ENCODE measurements around the gene FNBP1L.

The FNBP1L gene

GRCh38 chr1:93591676-93592550, 144.0 kb downstream of the FNBP1L start:
- Histone ChIP-seq H2BK5ac (ENCODE audit: low read length) (no peak overlapping the region), H2BK12ac (ENCODE audit: low read length) (no peak overlapping the region), H3K27ac (replicated peaks; ENCODE audit: low read length) (no peak overlapping the region), H3K79me1 (ENCODE audit: low read depth, low read length) (no peaks in the 10 kb centered on the region), H3K23ac (ENCODE audit: low read depth, low read length, poor library complexity) (no peak overlapping the region), H2AK5ac (ENCODE audit: low read depth, low read length) (no peak overlapping the region), H4K91ac (ENCODE audit: low read depth, low read length, poor library complexity) (no peak overlapping the region), H3K9ac (ENCODE audit: low read depth, low read length, poor library complexity) (no peak overlapping the region), H2BK15ac (ENCODE audit: low read length) (peak overlapping the region; percentile 5), H3K4me3 (ENCODE audit: low read length in 2 of 2) (no peak overlapping the region), H3K9me3 (replicated peaks in 1 of 2; ENCODE audit: control insufficient read depth in 2 of 2, insufficient read depth in 1 of 2, low read depth in 1 of 2, low read length in 2 of 2) (no peaks in the 10 kb centered on the region), H3K14ac (ENCODE audit: low read length) (no peak overlapping the region), H4K8ac (ENCODE audit: low read depth, low read length) (no peak overlapping the region), H3K4me2 (ENCODE audit: insufficient read depth, low read length, poor library complexity, severe bottlenecking) (no peak overlapping the region), H3K27me3 (ENCODE audit: control insufficient read depth in 3 of 3, insufficient read depth in 3 of 3, low read depth in 1 of 3, low read length in 3 of 3) (no peaks in the 10 kb centered on the region), H3K4ac (ENCODE audit: low read length) (no peak overlapping the region), H2AFZ (ENCODE audit: low read length) (no peak overlapping the region), H3K18ac (ENCODE audit: low read length) (no peak overlapping the region), H3K36me3 (replicated peaks in 1 of 2; ENCODE audit: control insufficient read depth in 2 of 2, insufficient read depth in 2 of 2, low read length in 2 of 2) (peaks cover 18 to 55% of the 10 kb centered on the region in 2 donors), H3K4me1 (ENCODE audit: control insufficient read depth in 2 of 2, insufficient read depth in 1 of 2, low read depth in 1 of 2, low read length in 2 of 2) (peaks cover 0 to 10% of the 10 kb centered on the region in 2 donors), H2BK120ac (ENCODE audit: low read depth, low read length) (no peak overlapping the region)
- DNase-seq (ENCODE audit: low spot score) = no peak
- WGBS, 2 donors (ENCODE audit: extremely low coverage in 2 of 2, insufficient read length in 2 of 2, insufficient replicate concordance in 1 of 2) = no CpG with 5 or more reads among the region's 17 CpGs

GRCh38 chr1:93592551-93592949, 144.6 kb downstream of the FNBP1L start:
- Histone ChIP-seq H2BK15ac (ENCODE audit: low read length) (no peak overlapping the region), H3K9me3 (replicated peaks in 1 of 2; ENCODE audit: control insufficient read depth in 2 of 2, insufficient read depth in 1 of 2, low read depth in 1 of 2, low read length in 2 of 2) (no peaks in the 10 kb centered on the region), H2BK12ac (ENCODE audit: low read length) (no peak overlapping the region), H3K27ac (replicated peaks; ENCODE audit: low read length) (no peak overlapping the region), H3K18ac (ENCODE audit: low read length) (no peak overlapping the region), H3K23ac (ENCODE audit: low read depth, low read length, poor library complexity) (no peak overlapping the region), H2BK5ac (ENCODE audit: low read length) (no peak overlapping the region), H2AFZ (ENCODE audit: low read length) (no peak overlapping the region), H2BK120ac (ENCODE audit: low read depth, low read length) (no peak overlapping the region), H2AK5ac (ENCODE audit: low read depth, low read length) (no peak overlapping the region), H3K27me3 (ENCODE audit: control insufficient read depth in 3 of 3, insufficient read depth in 3 of 3, low read depth in 1 of 3, low read length in 3 of 3) (no peaks in the 10 kb centered on the region), H3K36me3 (replicated peaks in 1 of 2; ENCODE audit: control insufficient read depth in 2 of 2, insufficient read depth in 2 of 2, low read length in 2 of 2) (peaks cover 18 to 49% of the 10 kb centered on the region in 2 donors), H4K8ac (ENCODE audit: low read depth, low read length) (no peak overlapping the region), H3K4me1 (ENCODE audit: control insufficient read depth in 2 of 2, insufficient read depth in 1 of 2, low read depth in 1 of 2, low read length in 2 of 2) (peaks cover 0 to 10% of the 10 kb centered on the region in 2 donors), H3K9ac (ENCODE audit: low read depth, low read length, poor library complexity) (no peak overlapping the region), H3K4ac (ENCODE audit: low read length) (no peak overlapping the region), H3K4me3 (ENCODE audit: low read length in 2 of 2) (no peak overlapping the region), H3K14ac (ENCODE audit: low read length) (no peak overlapping the region), H3K4me2 (ENCODE audit: insufficient read depth, low read length, poor library complexity, severe bottlenecking) (no peak overlapping the region), H3K79me1 (ENCODE audit: low read depth, low read length) (no peaks in the 10 kb centered on the region), H4K91ac (ENCODE audit: low read depth, low read length, poor library complexity) (no peak overlapping the region)
- no CpG with 5 or more reads among the region's 6 CpGs for WGBS, 2 donors (ENCODE audit: extremely low coverage in 2 of 2, insufficient read length in 2 of 2, insufficient replicate concordance in 1 of 2)
- no peak for DNase-seq (ENCODE audit: low spot score)

GRCh38 chr1:93593854-93594602, 146.1 kb downstream of the FNBP1L start:
- Histone ChIP-seq H2BK15ac (ENCODE audit: low read length) (no peak overlapping the region), H2AK5ac (ENCODE audit: low read depth, low read length) (no peak overlapping the region), H3K9ac (ENCODE audit: low read depth, low read length, poor library complexity) (no peak overlapping the region), H3K18ac (ENCODE audit: low read length) (no peak overlapping the region), H3K9me3 (replicated peaks in 1 of 2; ENCODE audit: control insufficient read depth in 2 of 2, insufficient read depth in 1 of 2, low read depth in 1 of 2, low read length in 2 of 2) (no peaks in the 10 kb centered on the region), H2AFZ (ENCODE audit: low read length) (no peak overlapping the region), H3K79me1 (ENCODE audit: low read depth, low read length) (no peaks in the 10 kb centered on the region), H2BK5ac (ENCODE audit: low read length) (no peak overlapping the region), H4K91ac (ENCODE audit: low read depth, low read length, poor library complexity) (no peak overlapping the region), H3K23ac (ENCODE audit: low read depth, low read length, poor library complexity) (no peak overlapping the region), H2BK120ac (ENCODE audit: low read depth, low read length) (no peak overlapping the region), H2BK12ac (ENCODE audit: low read length) (no peak overlapping the region), H3K4me2 (ENCODE audit: insufficient read depth, low read length, poor library complexity, severe bottlenecking) (no peak overlapping the region), H3K4ac (ENCODE audit: low read length) (no peak overlapping the region), H3K27me3 (ENCODE audit: control insufficient read depth in 3 of 3, insufficient read depth in 3 of 3, low read depth in 1 of 3, low read length in 3 of 3) (no peaks in the 10 kb centered on the region), H3K14ac (ENCODE audit: low read length) (no peak overlapping the region), H3K4me1 (ENCODE audit: control insufficient read depth in 2 of 2, insufficient read depth in 1 of 2, low read depth in 1 of 2, low read length in 2 of 2) (peaks cover 0 to 10% of the 10 kb centered on the region in 2 donors), H4K8ac (ENCODE audit: low read depth, low read length) (no peak overlapping the region), H3K27ac (replicated peaks; ENCODE audit: low read length) (no peak overlapping the region), H3K4me3 (ENCODE audit: low read length in 2 of 2) (no peak overlapping the region), H3K36me3 (replicated peaks in 1 of 2; ENCODE audit: control insufficient read depth in 2 of 2, insufficient read depth in 2 of 2, low read length in 2 of 2) (peaks cover 10 to 34% of the 10 kb centered on the region in 2 donors)
- DNase-seq (ENCODE audit: low spot score) = no peak
- WGBS, 2 donors (ENCODE audit: extremely low coverage in 2 of 2, insufficient read length in 2 of 2, insufficient replicate concordance in 1 of 2) = no CpG with 5 or more reads among the region's 13 CpGs

GRCh38 chr1:93594603-93594880, 146.6 kb downstream of the FNBP1L start:
- Histone ChIP-seq H3K4me2 (ENCODE audit: insufficient read depth, low read length, poor library complexity, severe bottlenecking) (no peak overlapping the region), H3K27me3 (ENCODE audit: control insufficient read depth in 3 of 3, insufficient read depth in 3 of 3, low read depth in 1 of 3, low read length in 3 of 3) (no peaks in the 10 kb centered on the region), H3K4ac (ENCODE audit: low read length) (no peak overlapping the region), H3K18ac (ENCODE audit: low read length) (no peak overlapping the region), H3K79me1 (ENCODE audit: low read depth, low read length) (no peaks in the 10 kb centered on the region), H4K91ac (ENCODE audit: low read depth, low read length, poor library complexity) (no peak overlapping the region), H3K4me1 (ENCODE audit: control insufficient read depth in 2 of 2, insufficient read depth in 1 of 2, low read depth in 1 of 2, low read length in 2 of 2) (peaks cover 0 to 10% of the 10 kb centered on the region in 2 donors), H2BK5ac (ENCODE audit: low read length) (no peak overlapping the region), H3K23ac (ENCODE audit: low read depth, low read length, poor library complexity) (no peak overlapping the region), H2AFZ (ENCODE audit: low read length) (no peak overlapping the region), H2BK12ac (ENCODE audit: low read length) (no peak overlapping the region), H3K14ac (ENCODE audit: low read length) (no peak overlapping the region), H3K4me3 (ENCODE audit: low read length in 2 of 2) (no peak overlapping the region), H3K9me3 (replicated peaks in 1 of 2; ENCODE audit: control insufficient read depth in 2 of 2, insufficient read depth in 1 of 2, low read depth in 1 of 2, low read length in 2 of 2) (no peaks in the 10 kb centered on the region), H4K8ac (ENCODE audit: low read depth, low read length) (no peak overlapping the region), H3K27ac (replicated peaks; ENCODE audit: low read length) (no peak overlapping the region), H2BK15ac (ENCODE audit: low read length) (no peak overlapping the region), H3K9ac (ENCODE audit: low read depth, low read length, poor library complexity) (no peak overlapping the region), H3K36me3 (replicated peaks in 1 of 2; ENCODE audit: control insufficient read depth in 2 of 2, insufficient read depth in 2 of 2, low read length in 2 of 2) (peaks cover 7 to 29% of the 10 kb centered on the region in 2 donors), H2AK5ac (ENCODE audit: low read depth, low read length) (no peak overlapping the region), H2BK120ac (ENCODE audit: low read depth, low read length) (no peak overlapping the region)
- no CpG with 5 or more reads among the region's 1 CpG for WGBS, 2 donors (ENCODE audit: extremely low coverage in 2 of 2, insufficient read length in 2 of 2, insufficient replicate concordance in 1 of 2)
- no peak for DNase-seq (ENCODE audit: low spot score)
